Uterus (tissue), 4 donors: ENCODE data around the gene MRPS15. TPM values are rescaled to one million over a fixed set of nuclear protein-coding genes. Genes with fewer than 3 reads are reported as not detected.
"Not testable (repeated sequence)": the region's sequence is repeated elsewhere in the genome, so short reads cannot be mapped to it uniquely, and the experiment has no call there.

Source experiments
- DNase-seq, 2 donors: peaks; one replicate each; pipeline ENCODE4 v3.0.0-alpha.2; 2019 to 2020
- H3K27ac ChIP-seq, 2 donors: fragments of 200-600 bp; sonication (generic); 1 replicate in 1 of 2; 2 replicates in 1 of 2; pipeline ENCODE4 v1.5.1; 2016 to 2018
- H3K27me3 ChIP-seq, 2 donors: fragments of 200-600 bp; sonication (generic); one replicate each; pipeline ENCODE4 v1.5.1; 2018 to 2019; ENCODE audit warnings: control low read depth in 1 of 2
- H3K36me3 ChIP-seq, 2 donors: fragments of 200-600 bp; sonication (generic); one replicate each; pipeline ENCODE4 v1.5.1; 2019; ENCODE audit warnings: control low read depth in 1 of 2
- H3K4me1 ChIP-seq, 2 donors: fragments of 200-600 bp; sonication (generic); one replicate each; pipeline ENCODE4 v1.5.1; 2018 to 2019; ENCODE audit warnings: control low read depth in 1 of 2
- H3K4me3 ChIP-seq, 2 donors: fragments of 200-600 bp; sonication (generic); 1 replicate in 1 of 2; 2 replicates in 1 of 2; pipeline ENCODE4 v1.5.1; 2018 to 2019; ENCODE audit warnings: mild to moderate bottlenecking in 1 of 2
- H3K9me3 ChIP-seq, 2 donors: fragments of 200-600 bp; sonication (generic); one replicate each; pipeline ENCODE4 v1.5.1; 2019; ENCODE audit warnings: control low read depth in 1 of 2
- CTCF ChIP-seq, 4 experiments: fragments of 200-600 bp in 2 of 4; fragments of 450-650 bp in 2 of 4; sonication (generic) in 2 of 4; IDR thresholded peaks; one replicate each; pipeline ENCODE4 v1.5.1; 2016 to 2019; ENCODE audit warnings: antibody characterized with exemption in 4 of 4, mild to moderate bottlenecking in 2 of 4, moderate library complexity in 1 of 4
- POLR2A ChIP-seq, 2 donors: fragments of 450-650 bp; IDR thresholded peaks; one replicate each; pipeline ENCODE4 v1.6.1; 2016; ENCODE audit warnings: antibody characterized with exemption in 2 of 2, mild to moderate bottlenecking in 1 of 2, moderate library complexity in 1 of 2
- intact Hi-C: fragments of 100-400 bp; cut with DNase I; formaldehyde crosslinking; loops from one replicate; pipeline ENCODE4 v1.15.1; 2023; ENCODE audit warnings: low total_unique reads
- total RNA-seq, 4 donors: library from RNA; depleted of rRNA in 3 of 4; stranded (reverse); fragments of >200 nt in 3 of 4; gene quantifications; one replicate each; pipeline versions ENCODE4 v1.1.0 to v1.2.4, GENCODE V29; 2014 to 2023
- donor health status: DM: yes; HTN: yes; CAD: no.

Gene MRPS15
- total RNA-seq, 4 donors from 2014 or later = 25.0 to 43.5 (median 36.3) TPM

DNA sequence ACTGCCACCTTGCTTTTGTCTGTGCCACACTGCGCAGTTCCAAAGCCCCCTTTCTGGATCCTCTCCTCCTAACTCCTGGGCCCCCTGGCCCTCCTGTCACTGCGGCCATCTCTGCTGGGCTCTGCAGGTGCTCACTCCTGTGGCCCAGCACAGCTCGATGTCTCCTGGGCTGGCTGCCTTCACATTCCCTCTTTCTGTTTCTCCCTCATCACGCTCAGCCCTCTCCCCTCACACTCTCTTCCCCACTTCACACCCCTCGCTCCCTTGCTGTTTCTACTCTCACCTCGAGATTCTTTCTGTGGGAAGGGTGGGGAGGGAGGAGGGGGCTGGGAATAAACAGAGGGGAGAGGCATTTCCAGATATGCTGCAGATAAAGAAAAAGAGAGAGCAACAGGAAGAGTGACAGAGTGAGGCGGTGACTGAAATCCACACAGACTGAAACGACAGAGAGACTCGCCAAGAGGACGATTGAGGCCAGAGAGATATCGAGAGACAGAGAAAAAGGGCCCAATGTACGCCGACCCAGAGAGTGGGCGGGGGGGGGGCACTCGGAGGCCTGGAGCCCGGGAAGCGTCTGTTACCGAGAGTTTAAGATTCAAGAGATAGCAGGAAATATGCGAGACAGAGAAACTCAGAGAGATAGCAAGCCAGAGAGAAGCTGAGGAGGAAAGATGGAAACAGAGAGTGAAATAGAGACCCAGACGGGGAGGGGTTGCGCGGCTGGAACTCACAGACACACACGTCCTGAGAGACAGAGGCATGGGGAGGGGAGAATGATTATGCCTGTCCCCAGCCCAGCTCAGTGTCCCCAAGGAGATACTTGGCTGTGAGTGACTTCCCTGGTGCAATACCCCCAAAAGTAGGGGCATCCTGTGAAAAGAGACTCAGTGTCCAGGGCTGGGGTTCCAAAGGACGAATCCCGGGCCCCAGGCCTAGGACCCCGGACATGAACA lies 17.9 kb upstream of the MRPS15 start:
- intact Hi-C loops = no loop called here
- Histone ChIP-seq H3K9me3 (no peaks in the 10 kb centered on the region), H3K4me1 (no peaks in the 10 kb centered on the region), H3K4me3 (no peak overlapping the region), H3K27ac (no peak overlapping the region), H3K27me3 (no peaks in the 10 kb centered on the region), H3K36me3 (no peaks in the 10 kb centered on the region)
- TF ChIP-seq CTCF (IDR thresholded peaks at IDR 0.05) = no peak
- TF ChIP-seq POLR2A (IDR thresholded peaks at IDR 0.05) = no peak
- DNase-seq = no peak

DNA sequence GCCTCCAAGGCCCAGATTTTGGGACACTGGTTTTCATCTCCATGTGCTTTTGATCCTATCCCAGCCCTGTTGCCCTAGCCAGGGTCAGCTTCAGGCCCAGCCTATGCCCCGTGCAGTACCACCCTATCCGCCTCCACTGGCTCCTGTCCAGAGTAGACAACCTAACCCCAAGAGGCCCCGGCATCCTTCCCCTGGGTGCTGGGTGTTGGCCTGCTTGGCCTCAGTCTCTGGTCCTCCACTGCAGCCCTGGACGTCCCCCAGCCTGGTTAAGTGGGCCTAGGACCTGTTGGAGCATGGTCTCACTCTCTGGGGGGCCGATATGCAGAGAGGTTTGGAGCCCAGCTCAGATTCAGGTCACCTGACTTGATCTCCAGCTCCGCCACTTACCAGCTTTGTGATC lies 16.9 kb upstream of the MRPS15 start:
- Histone ChIP-seq H3K4me1 (no peaks in the 10 kb centered on the region), H3K9me3 (no peaks in the 10 kb centered on the region), H3K27ac (no peak overlapping the region), H3K4me3 (no peak overlapping the region), H3K36me3 (no peaks in the 10 kb centered on the region), H3K27me3 (no peaks in the 10 kb centered on the region)
- intact Hi-C loops = no loop called here
- TF ChIP-seq POLR2A (IDR thresholded peaks at IDR 0.05) (no peak), CTCF (IDR thresholded peaks at IDR 0.05) (no peak)
- DNase-seq = no peak

DNA sequence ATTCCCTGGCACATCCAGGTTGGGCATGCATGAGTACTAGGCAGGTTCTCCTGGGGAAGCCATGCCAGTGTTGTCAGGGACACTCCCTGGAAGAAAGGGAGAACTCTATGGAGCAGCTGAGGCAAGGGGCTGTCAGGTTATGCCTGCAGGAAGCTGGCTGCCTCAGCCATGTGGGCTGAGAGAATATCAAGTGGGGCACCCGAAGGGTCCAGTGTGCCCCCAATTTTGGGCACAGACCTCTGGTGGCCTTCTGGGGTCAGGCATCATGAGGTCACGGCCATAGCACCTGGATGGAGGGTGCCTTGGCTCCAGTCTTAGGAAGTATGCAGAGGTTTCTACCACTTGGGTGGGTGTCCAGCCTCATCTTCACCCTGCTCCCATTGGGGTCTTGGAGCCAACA lies 16.0 kb upstream of the MRPS15 start:
- intact Hi-C loops = no loop called here
- Histone ChIP-seq H3K4me1 (no peaks in the 10 kb centered on the region), H3K27ac (no peak overlapping the region), H3K36me3 (no peaks in the 10 kb centered on the region), H3K4me3 (no peak overlapping the region), H3K27me3 (no peaks in the 10 kb centered on the region), H3K9me3 (no peaks in the 10 kb centered on the region)
- TF ChIP-seq POLR2A (IDR thresholded peaks at IDR 0.05) = no peak
- no peak for TF ChIP-seq CTCF (IDR thresholded peaks at IDR 0.05)
- no peak for DNase-seq

GRCh38 chr1:36479505-36480051 lies 15.4 kb upstream of the MRPS15 start:
- intact Hi-C loops = no loop called here
- H3K4me1 ChIP-seq = no peaks in the 10 kb centered on the region
- H3K36me3 ChIP-seq = no peaks in the 10 kb centered on the region
- no peak overlapping the region for H3K27ac ChIP-seq
- no peaks in the 10 kb centered on the region for H3K27me3 ChIP-seq
- TF ChIP-seq CTCF (IDR thresholded peaks at IDR 0.05) (no peak), POLR2A (IDR thresholded peaks at IDR 0.05) (no peak)
- no peaks in the 10 kb centered on the region for H3K9me3 ChIP-seq
- no peak overlapping the region for H3K4me3 ChIP-seq
- no peak for DNase-seq

- DNase-seq, H3K4me3 ChIP-seq, H3K9me3 ChIP-seq, intact Hi-C loops, H3K36me3 ChIP-seq, H3K4me1 ChIP-seq, H3K27ac ChIP-seq, H3K27me3 ChIP-seq: not testable (repeated sequence)
Measured at GRCh38 chr1:36477615-36478014, 13.4 kb upstream of the MRPS15 start.
